Body of pancreas (tissue), 4 donors: ENCODE measurements around the gene CD70. TPM values are rescaled to one million over a fixed set of nuclear protein-coding genes. Genes with fewer than 3 reads are reported as not detected.

Experiments used
- ATAC-seq: fragments of 150-250 bp; one replicate; pipeline ENCODE4 v1.9.1; 2016
- DNase-seq, 4 donors: peaks; one replicate each; pipeline ENCODE4 v3.0.0-alpha.2; 2019
- H3K27ac ChIP-seq, 4 donors: fragments of 200-600 bp; sonication (generic); 1 replicate in 3 of 4; 2 replicates in 1 of 4; pipeline versions ENCODE4 v1.5.1 to v1.6.1; 2016 to 2019; ENCODE audit warnings: mild to moderate bottlenecking in 1 of 4, mixed read lengths in 1 of 4, moderate library complexity in 1 of 4
- H3K27me3 ChIP-seq, 2 donors: fragments of 200-600 bp; sonication (generic); one replicate each; pipeline ENCODE4 v1.6.0; 2016; ENCODE audit warnings: mild to moderate bottlenecking in 1 of 2
- H3K36me3 ChIP-seq, 2 donors: fragments of 200-600 bp; sonication (generic); replicated peaks in 1 of 2; 2 replicates each; pipeline ENCODE4 v1.5.1; 2016; ENCODE audit warnings: low read depth in 2 of 2; ENCODE audit not compliant: insufficient read depth in 1 of 2
- H3K4me1 ChIP-seq: fragments of 200-600 bp; sonication (generic); one replicate; pipeline ENCODE4 v1.6.0; 2016
- H3K4me3 ChIP-seq, 2 donors: fragments of 200-600 bp; sonication (generic); 1 replicate in 1 of 2; 2 replicates in 1 of 2; pipeline ENCODE4 v1.5.1; 2016 to 2019
- H3K9me3 ChIP-seq, 3 donors: fragments of 200-600 bp; sonication (generic); 1 replicate in 2 of 3; 2 replicates in 1 of 3; pipeline ENCODE4 v1.5.1; 2016
- POLR2A ChIP-seq, 3 donors: fragments of 450-650 bp; IDR thresholded peaks; one replicate each; pipeline ENCODE4 v1.6.1; 2016; ENCODE audit warnings: antibody characterized with exemption in 3 of 3, mild to moderate bottlenecking in 2 of 3
- WGBS, 2 donors: methylation state at CpG; one replicate each; pipeline ENCODE4 v1.1.5; 2017; 5-methylcytosine and 5-hydroxymethylcytosine counted together
- intact Hi-C: fragments of 100-400 bp; cut with DNase I; formaldehyde crosslinking; loops from one replicate; pipeline ENCODE4 v1.15.1; 2023
- total RNA-seq, 2 donors: library from RNA; depleted of rRNA; stranded (reverse); fragments of >200 nt; gene quantifications; one replicate each; pipeline ENCODE4 v1.1.0, GENCODE V29; 2016
- TF ChIP-seq, protein P1 (sequence below), 7 experiments: fragments of 450-650 bp in 4 of 7; fragments of 200-600 bp in 3 of 7; sonication (generic) in 3 of 7; IDR thresholded peaks; one replicate each; pipeline ENCODE4 v1.5.1; 2016 to 2019; ENCODE audit warnings: antibody characterized with exemption in 7 of 7

CD70 gene
- total RNA-seq, 2 donors from 2014 or later: not detected

DNA sequence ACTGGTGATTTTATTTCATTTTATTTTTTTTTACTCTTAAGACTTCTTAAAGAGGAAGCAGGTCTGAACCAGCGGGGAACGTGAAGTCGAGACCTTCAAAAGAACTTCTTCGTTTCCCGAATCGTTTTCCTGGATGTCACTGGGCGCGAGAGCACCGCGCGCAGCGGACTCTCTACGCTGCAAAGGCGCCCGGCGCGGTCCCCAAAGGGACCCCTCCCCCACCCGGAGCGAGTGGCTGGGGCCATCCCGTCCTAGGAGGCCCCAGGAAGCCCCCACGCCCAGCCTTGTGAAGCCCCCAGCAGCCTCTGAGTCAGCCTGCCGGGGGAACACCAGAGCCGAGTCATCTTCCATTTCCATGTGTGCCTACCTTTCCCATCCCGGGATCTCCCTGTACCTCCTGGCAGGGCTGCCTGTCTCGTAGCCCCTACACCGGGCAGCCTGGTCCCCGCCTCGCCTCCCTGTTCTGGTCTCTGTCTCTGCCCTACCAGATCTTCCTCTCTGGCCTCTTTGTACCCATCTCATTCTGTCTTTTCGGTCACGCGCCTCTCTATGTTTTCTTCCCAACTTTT is 608 bp downstream of the CD70 start:
- intact Hi-C loops: no loop called here
- no peak overlapping the region for H3K4me3 ChIP-seq
- DNase-seq (no peak), ATAC-seq (no peak)
- WGBS, 2 donors: 1 to 2% methylated on average over 30 to 31 of the region's 31 CpGs
- H3K36me3 ChIP-seq: no peaks in the 10 kb centered on the region
- no peaks in the 10 kb centered on the region for H3K9me3 ChIP-seq
- TF ChIP-seq POLR2A (IDR thresholded peaks at IDR 0.05): no peak
- TF ChIP-seq, protein P1, sequence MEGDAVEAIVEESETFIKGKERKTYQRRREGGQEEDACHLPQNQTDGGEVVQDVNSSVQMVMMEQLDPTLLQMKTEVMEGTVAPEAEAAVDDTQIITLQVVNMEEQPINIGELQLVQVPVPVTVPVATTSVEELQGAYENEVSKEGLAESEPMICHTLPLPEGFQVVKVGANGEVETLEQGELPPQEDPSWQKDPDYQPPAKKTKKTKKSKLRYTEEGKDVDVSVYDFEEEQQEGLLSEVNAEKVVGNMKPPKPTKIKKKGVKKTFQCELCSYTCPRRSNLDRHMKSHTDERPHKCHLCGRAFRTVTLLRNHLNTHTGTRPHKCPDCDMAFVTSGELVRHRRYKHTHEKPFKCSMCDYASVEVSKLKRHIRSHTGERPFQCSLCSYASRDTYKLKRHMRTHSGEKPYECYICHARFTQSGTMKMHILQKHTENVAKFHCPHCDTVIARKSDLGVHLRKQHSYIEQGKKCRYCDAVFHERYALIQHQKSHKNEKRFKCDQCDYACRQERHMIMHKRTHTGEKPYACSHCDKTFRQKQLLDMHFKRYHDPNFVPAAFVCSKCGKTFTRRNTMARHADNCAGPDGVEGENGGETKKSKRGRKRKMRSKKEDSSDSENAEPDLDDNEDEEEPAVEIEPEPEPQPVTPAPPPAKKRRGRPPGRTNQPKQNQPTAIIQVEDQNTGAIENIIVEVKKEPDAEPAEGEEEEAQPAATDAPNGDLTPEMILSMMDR (IDR thresholded peaks at IDR 0.05): no peak
- no peak overlapping the region for H3K27ac ChIP-seq
- H3K4me1 ChIP-seq: peaks cover 8% of the 10 kb centered on the region
- H3K27me3 ChIP-seq: peaks cover 0 to 20% of the 10 kb centered on the region in 2 donors

DNA sequence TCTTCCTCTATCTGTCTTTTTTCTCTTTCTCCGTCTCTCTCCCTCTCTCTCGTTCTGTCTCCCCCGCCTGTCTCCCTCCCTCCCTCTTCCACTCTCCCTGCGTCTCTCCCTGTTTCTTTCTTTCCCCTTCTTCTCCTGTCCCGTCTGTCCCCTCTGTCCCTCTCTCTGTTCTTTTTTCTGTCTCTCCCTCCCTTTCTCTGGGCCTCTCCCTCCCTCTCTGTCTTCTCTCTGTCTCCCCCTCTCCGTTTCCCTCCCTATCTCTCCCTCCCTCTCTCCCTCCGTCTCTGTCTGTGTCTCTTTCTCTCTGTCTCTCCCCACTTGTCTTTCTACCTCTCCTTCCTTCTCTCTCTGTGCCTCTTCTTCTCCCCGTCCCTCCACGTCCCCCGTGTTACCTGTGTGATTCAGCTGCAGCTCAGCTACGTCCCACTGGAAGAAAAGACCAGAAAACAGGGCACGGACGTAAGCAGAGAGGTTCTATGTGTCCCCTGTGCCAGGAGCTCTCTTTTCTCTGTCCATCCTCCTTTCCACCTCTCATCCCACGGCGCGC is 1.2 kb downstream of the CD70 start:
- TF ChIP-seq, protein P1 (IDR thresholded peaks at IDR 0.05): no peak
- TF ChIP-seq POLR2A (IDR thresholded peaks at IDR 0.05): no peak
- Histone ChIP-seq H3K27ac (no peak overlapping the region), H3K36me3 (no peaks in the 10 kb centered on the region), H3K4me1 (peaks cover 8% of the 10 kb centered on the region), H3K4me3 (no peak overlapping the region), H3K9me3 (no peaks in the 10 kb centered on the region), H3K27me3 (peaks cover 0 to 20% of the 10 kb centered on the region in 2 donors)
- ATAC-seq (no peak), DNase-seq (no peak)
- 0 to 2% methylated on average over 16 of the region's 16 CpGs for WGBS, 2 donors
- intact Hi-C loops: no loop called here

DNA sequence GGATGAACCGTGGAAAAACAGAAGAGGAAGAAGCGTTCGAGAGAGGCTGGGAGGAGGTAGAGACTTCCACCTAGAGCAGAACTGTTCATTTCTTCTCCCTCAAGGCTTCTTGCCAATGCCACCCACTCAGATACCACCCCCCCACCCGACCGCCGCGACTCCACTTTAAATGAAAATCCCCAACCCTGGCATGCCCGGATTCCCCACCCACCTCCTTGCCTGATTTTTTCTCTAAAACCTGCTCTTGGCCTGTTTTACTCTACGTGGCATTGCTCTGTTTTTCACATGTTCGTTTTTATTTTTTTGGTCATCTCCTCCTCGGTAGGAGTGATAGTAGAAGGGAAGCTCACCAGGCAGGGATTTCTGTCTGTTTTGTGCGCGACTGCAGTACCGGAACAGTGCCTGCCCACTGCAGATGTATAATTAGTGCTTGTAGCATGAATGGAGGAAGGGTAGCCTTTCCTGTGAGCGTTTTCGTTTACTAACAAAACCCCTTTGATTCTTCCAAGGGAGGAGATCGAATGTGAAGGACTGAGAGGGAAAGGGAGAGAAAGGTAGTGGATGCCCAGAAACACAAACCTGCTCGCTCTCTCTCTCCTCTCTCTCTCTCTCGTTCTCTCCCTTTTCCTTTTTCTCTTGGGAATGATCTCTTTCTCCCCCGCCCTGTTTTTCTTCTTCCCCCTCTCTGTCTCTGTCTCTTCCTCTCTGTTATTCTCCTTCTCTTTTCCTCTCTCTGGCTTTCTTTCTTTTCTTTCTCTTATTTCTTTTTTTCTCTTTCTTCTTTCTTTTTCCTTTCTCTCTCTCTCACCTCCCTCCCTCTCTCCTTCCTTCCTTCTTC is 2.2 kb downstream of the CD70 start:
- ATAC-seq (no peak), DNase-seq (no peak)
- Histone ChIP-seq H3K27me3 (peaks cover 0 to 20% of the 10 kb centered on the region in 2 donors), H3K9me3 (no peaks in the 10 kb centered on the region), H3K36me3 (no peaks in the 10 kb centered on the region), H3K4me3 (no peak overlapping the region), H3K27ac (no peak overlapping the region), H3K4me1 (peaks cover 8% of the 10 kb centered on the region)
- TF ChIP-seq, protein P1 (IDR thresholded peaks at IDR 0.05): no peak
- no peak for TF ChIP-seq POLR2A (IDR thresholded peaks at IDR 0.05)
- intact Hi-C loops: no loop called here
- 3 to 4% methylated on average over 20 of the region's 20 CpGs for WGBS, 2 donors

DNA sequence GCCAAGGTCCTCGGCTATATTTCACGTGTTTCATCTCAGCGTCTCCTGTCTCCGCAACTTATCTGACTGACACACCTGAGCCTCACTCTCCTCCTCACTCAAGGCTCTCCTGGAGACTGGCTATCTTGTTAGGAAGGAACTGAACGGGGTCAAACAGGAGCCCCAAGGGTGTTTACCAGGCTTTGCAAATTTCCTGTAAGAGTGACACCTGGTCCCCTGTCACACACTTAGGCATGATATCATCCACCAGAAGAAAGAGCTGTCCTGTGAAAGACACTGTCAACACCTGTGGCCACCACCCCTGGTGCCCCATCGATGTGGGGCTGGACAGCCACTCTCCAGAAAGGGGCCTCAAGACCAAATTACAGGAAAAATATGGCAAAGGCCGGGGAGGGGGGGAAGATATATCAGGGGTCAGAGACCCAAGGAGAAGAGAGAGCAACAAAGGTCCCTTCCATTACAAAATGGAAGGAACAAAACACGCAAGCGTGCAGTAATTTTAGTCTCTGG is 2.9 kb downstream of the CD70 start:
- intact Hi-C loops: no loop called here

More for the DNA sequence above, 2.9 kb downstream of the CD70 start:
- TF ChIP-seq, protein P1 (IDR thresholded peaks at IDR 0.05): no peak
- no peak for TF ChIP-seq POLR2A (IDR thresholded peaks at IDR 0.05)
- 1 to 3% methylated on average over 9 of the region's 9 CpGs for WGBS, 2 donors
- H3K4me1 ChIP-seq: peaks cover 8% of the 10 kb centered on the region
- ATAC-seq (no peak), DNase-seq (no peak)
- H3K27ac ChIP-seq: no peak overlapping the region
- H3K9me3 ChIP-seq: no peaks in the 10 kb centered on the region
- H3K4me3 ChIP-seq: no peak overlapping the region
- H3K27me3 ChIP-seq: peaks cover 0 to 20% of the 10 kb centered on the region in 2 donors
- no peaks in the 10 kb centered on the region for H3K36me3 ChIP-seq
